Endothelial cell of umbilical vein (primary cell): Measurements from ENCODE around the gene RNF40. TPM values are rescaled to one million over a fixed set of nuclear protein-coding genes. Genes with fewer than 3 reads are reported as not detected.

Experiments
- BruUV-seq: library from RNA; stranded (reverse); fragments of 400-500 nt; replicated peaks from 2 replicates; lab custom pipeline; 2021; lab: Mats Ljungman, UMichigan
- CTCF ChIA-PET: fragments of 300-600, 350-600 bp; sonication (Branson Sonifier 250); formaldehyde crosslinking; loops from one replicate; lab custom pipeline; 2021; ENCODE audit warnings: antibody characterized with exemption, inconsistent platforms; lab: Charles Lee
- POLR2A ChIA-PET: fragments of 300-600, 350-600 bp; sonication (Branson Sonifier 250); formaldehyde crosslinking; loops from one replicate; lab custom pipeline; 2021; ENCODE audit warnings: antibody characterized with exemption, inconsistent platforms; lab: Charles Lee
- DNase-seq: peaks from one replicate; pipeline ENCODE4 v3.0.0-alpha.2; 2011; ENCODE audit warnings: low read depth, low spot score
- FAIRE-seq: peaks from 2 replicates; lab custom pipeline; 2011; peaks lifted over from hg19 to GRCh38; lab: Jason Lieb, UNC
- H2AFZ ChIP-seq: 2 replicates; pipeline ENCODE4 v1.6.0; 2012; ENCODE audit warnings: low read depth, low read length, control low read depth, inconsistent platforms
- H3K27ac ChIP-seq: 2 replicates; pipeline ENCODE4 v1.5.1; 2011; ENCODE audit warnings: low read depth, mild to moderate bottlenecking, control low read depth, low read length, moderate library complexity; ENCODE audit not compliant: insufficient read depth
- H3K27me3 ChIP-seq, 2 experiments: 2 replicates each; pipeline versions ENCODE4 v1.6.0 to v1.6.1; 2011; ENCODE audit warnings: low read length in 2 of 2, mixed read lengths in 1 of 2; ENCODE audit not compliant: control insufficient read depth in 2 of 2, insufficient read depth in 2 of 2
- H3K36me3 ChIP-seq, 2 experiments: 2 replicates in 1 of 2; 3 replicates in 1 of 2; pipeline ENCODE4 v1.5.1; 2011; ENCODE audit warnings: low read length in 2 of 2, mild to moderate bottlenecking in 1 of 2, moderate library complexity in 1 of 2; ENCODE audit not compliant: control insufficient read depth in 2 of 2, insufficient read depth in 2 of 2; ENCODE audit errors: extremely low read depth in 1 of 2
- H3K4me1 ChIP-seq: 3 replicates; pipeline ENCODE4 v1.5.1; 2011; ENCODE audit warnings: mild to moderate bottlenecking, low read length; ENCODE audit not compliant: control insufficient read depth, insufficient read depth; ENCODE audit errors: extremely low read depth
- H3K4me2 ChIP-seq: 2 replicates; pipeline ENCODE4 v1.6.1; 2011; ENCODE audit warnings: low read length, control low read depth, mixed read lengths; ENCODE audit not compliant: insufficient read depth
- H3K4me3 ChIP-seq, 3 experiments: fragments of 200-600 bp in 1 of 3; sonication (generic), shearing (Covaris generic) in 1 of 3; replicated peaks in 1 of 3; 2 replicates each; pipeline ENCODE4 v1.5.1; 2011 to 2016; ENCODE audit warnings: control low read depth in 3 of 3, low read length in 3 of 3, mild to moderate bottlenecking in 2 of 3, inconsistent platforms in 1 of 3, low read depth in 1 of 3, moderate library complexity in 1 of 3; ENCODE audit not compliant: insufficient read depth in 1 of 3
- H3K79me2 ChIP-seq: 2 replicates; pipeline ENCODE4 v1.6.0; 2012; ENCODE audit warnings: low read length, inconsistent platforms; ENCODE audit not compliant: control insufficient read depth, insufficient read depth
- H3K9ac ChIP-seq: replicated peaks from 2 replicates; pipeline ENCODE3; 2011; ENCODE audit warnings: low read length, control low read depth; ENCODE audit not compliant: insufficient read depth; ENCODE audit errors: extremely low read depth
- H3K9me1 ChIP-seq: replicated peaks from 3 replicates; pipeline ENCODE4 v1.6.0; 2011; ENCODE audit warnings: mild to moderate bottlenecking, low read length; ENCODE audit not compliant: control insufficient read depth, insufficient read depth; ENCODE audit errors: extremely low read depth
- H3K9me3 ChIP-seq: replicated peaks from 2 replicates; pipeline ENCODE4 v1.5.1; 2012; ENCODE audit warnings: low read length, inconsistent platforms; ENCODE audit not compliant: control insufficient read depth, insufficient read depth
- H4K20me1 ChIP-seq: replicated peaks from 2 replicates; pipeline ENCODE3; 2011; ENCODE audit warnings: mild to moderate bottlenecking, low read length; ENCODE audit not compliant: control insufficient read depth, insufficient read depth; ENCODE audit errors: extremely low read depth
- CTCF ChIP-seq, 2 donors: IDR thresholded peaks; 1 replicate in 1 of 2; 2 replicates in 1 of 2; pipeline ENCODE4 v1.5.1; 2011; ENCODE audit warnings: low read length in 2 of 2, mild to moderate bottlenecking in 2 of 2, moderate library complexity in 2 of 2, control low read depth in 1 of 2, inconsistent platforms in 1 of 2, low read depth in 1 of 2; ENCODE audit not compliant: insufficient read depth in 1 of 2; ENCODE audit errors: extremely low read depth in 1 of 2
- EZH2 ChIP-seq: IDR thresholded peaks from 2 replicates; pipeline ENCODE4 v1.6.1; 2012; ENCODE audit warnings: borderline replicate concordance, low read depth, mild to moderate bottlenecking, moderate library complexity, low read length, inconsistent platforms; ENCODE audit not compliant: severe bottlenecking
- FOS ChIP-seq: IDR thresholded peaks from 2 replicates; pipeline ENCODE4 v1.6.1; 2011; ENCODE audit warnings: mild to moderate bottlenecking, low read length, moderate library complexity, borderline replicate concordance; ENCODE audit not compliant: insufficient read depth
- GATA2 ChIP-seq: IDR thresholded peaks from 2 replicates; pipeline ENCODE4 v1.7.0; 2011; ENCODE audit warnings: low read depth, mild to moderate bottlenecking, moderate library complexity, mixed read lengths, low read length; ENCODE audit not compliant: insufficient read length, insufficient read depth
- JUN ChIP-seq: IDR thresholded peaks from 2 replicates; pipeline ENCODE4 v1.6.1; 2011; ENCODE audit warnings: borderline replicate concordance, low read depth; ENCODE audit not compliant: insufficient read length, insufficient read depth
- MAX ChIP-seq: IDR thresholded peaks from 2 replicates; pipeline ENCODE4 v1.6.1; 2011; ENCODE audit not compliant: insufficient read depth, insufficient read length
- MYC ChIP-seq: IDR thresholded peaks from one replicate; pipeline ENCODE4 v1.6.1; 2011; ENCODE audit warnings: mild to moderate bottlenecking, low read depth, low read length
- POLR2A ChIP-seq: IDR thresholded peaks from 2 replicates; pipeline ENCODE4 v1.6.1; 2012; ENCODE audit warnings: low read depth, mild to moderate bottlenecking, control low read depth, low read length
- POLR2AphosphoS5 ChIP-seq: IDR thresholded peaks from 2 replicates; pipeline ENCODE4 v1.6.1; 2012; ENCODE audit warnings: low read depth, mild to moderate bottlenecking, control low read depth, low read length, moderate library complexity; ENCODE audit not compliant: insufficient read depth
- dilution Hi-C: fragments of 300-500 bp; cut with MboI; formaldehyde crosslinking; loops from one replicate; pipeline ENCODE4 v1.15.0; 2019; ENCODE audit warnings: low sequenced_read_pairs; ENCODE audit not compliant: extremely low pct_ligation_motif_present
- intact Hi-C: fragments of 100-400 bp; cut with micrococcal nuclease; formaldehyde crosslinking; loops from one replicate; pipeline ENCODE4 v1.10.0; 2022
- polyA plus RNA-seq, 4 experiments: library from polyadenylated mRNA; depleted of rRNA in 3 of 4; stranded (reverse) in 3 of 4; unstranded in 1 of 4; fragments of >200 nt; gene quantifications; 2 replicates each; pipeline versions ENCODE4 v1.2.1 to v1.2.3, GENCODE V29; 2011 to 2012; ENCODE audit warnings: missing spikeins in 1 of 4
- total RNA-seq: library from RNA; stranded (reverse); gene quantifications from 2 replicates; pipeline ENCODE4 v1.2.3, GENCODE V29; 2021

Gene RNF40
- total and polyA plus RNA-seq, 2 donors (not counting 3 experiments of a cell fraction or from before 2014, with no cell fraction given): 60.5 to 102 TPM

GRCh38 chr16:30723725-30724355 is 38.3 kb upstream of the RNF40 start:
- FAIRE-seq (no peak), DNase-seq (no peak)
- no peaks in the 10 kb centered on the region for H3K4me1 ChIP-seq
- BruUV-seq: TSS peak; percentile 53
- H4K20me1 ChIP-seq: no peaks in the 10 kb centered on the region
- H2AFZ ChIP-seq: no peak overlapping the region
- H3K36me3 ChIP-seq: peaks cover 54 to 61% of the 10 kb centered on the region in 2 experiments
- intact Hi-C loops (no loop called here), dilution Hi-C loops (no loop called here)
- H3K9ac ChIP-seq: no peak overlapping the region
- TF ChIP-seq JUN (no peak), MAX (no peak), FOS (no peak), POLR2AphosphoS5 (no peak), POLR2A (no peak), GATA2 (no peak), EZH2 (no peak), CTCF (IDR thresholded peaks at IDR 0.05; ENCODE audit: extremely low read depth in 1 of 2, insufficient read depth in 1 of 2, low read depth in 1 of 2, low read length in 2 of 2) (no peak), MYC (no peak)
- H3K79me2 ChIP-seq: peaks cover 11% of the 10 kb centered on the region
- H3K4me2 ChIP-seq: no peak overlapping the region
- no peaks in the 10 kb centered on the region for H3K9me3 ChIP-seq
- ChIA-PET POLR2A (interaction anchor here (0.8 kb wide), 1 partner anchor 15 kb away, joined by 3 read pairs; no protein-coding TSS in a partner anchor), CTCF (interaction anchor here (1.6 kb wide), 1 partner anchor 24 kb away, joined by 3 read pairs; no protein-coding TSS in a partner anchor)
- no peaks in the 10 kb centered on the region for H3K9me1 ChIP-seq
- no peak overlapping the region for H3K4me3 ChIP-seq
- H3K27ac ChIP-seq: no peak overlapping the region
- H3K27me3 ChIP-seq: no peaks in the 10 kb centered on the region
